GM19438 (cell line): Measurements from ENCODE around the gene RAB11FIP4.

ENCODE experiments used
- ATAC-seq: cut with Tn5 transposase; IDR thresholded peaks from one replicate; pipeline ENCODE4 v1.9.1; 2021; ENCODE audit warnings: low read depth; ENCODE audit not compliant: unreplicated experiment

Gene RAB11FIP4

GRCh38 chr17:31404028-31404949 lies 12.8 kb downstream of the RAB11FIP4 start:
- no peak for ATAC-seq

GRCh38 chr17:31405890-31406371 lies 14.5 kb downstream of the RAB11FIP4 start:
- ATAC-seq, result no peak

GRCh38 chr17:31408586-31408985 lies 17.1 kb downstream of the RAB11FIP4 start:
- no peak for ATAC-seq

- no peak for ATAC-seq
These were observed 20.3 kb downstream of the RAB11FIP4 start for GRCh38 chr17:31411707-31412285.

- ATAC-seq, result no peak
These were observed 21.0 kb downstream of the RAB11FIP4 start for GRCh38 chr17:31412511-31412910.

GRCh38 chr17:31413081-31413799 lies 21.8 kb downstream of the RAB11FIP4 start:
- ATAC-seq, result no peak

GRCh38 chr17:31413874-31414549 lies 22.5 kb downstream of the RAB11FIP4 start:
- no peak for ATAC-seq

GRCh38 chr17:31414550-31414918 lies 23.1 kb downstream of the RAB11FIP4 start:
- no peak for ATAC-seq

- no peak for ATAC-seq
These were observed 23.6 kb downstream of the RAB11FIP4 start for GRCh38 chr17:31415004-31415454.

- ATAC-seq, result no peak
These were observed 24.4 kb downstream of the RAB11FIP4 start for GRCh38 chr17:31415640-31416502.

GRCh38 chr17:31416503-31416923 lies 25.0 kb downstream of the RAB11FIP4 start:
- ATAC-seq, result no peak

GRCh38 chr17:31417051-31417792 lies 25.7 kb downstream of the RAB11FIP4 start:
- ATAC-seq, result no peak

- no peak for ATAC-seq
These were observed 27.4 kb downstream of the RAB11FIP4 start for GRCh38 chr17:31418773-31419350.

- ATAC-seq, result no peak
These were observed 31.0 kb downstream of the RAB11FIP4 start for GRCh38 chr17:31422443-31422842.

- no peak for ATAC-seq
These were observed 33.4 kb downstream of the RAB11FIP4 start for GRCh38 chr17:31424944-31425281.

- ATAC-seq, result no peak
These were observed 34.0 kb downstream of the RAB11FIP4 start for GRCh38 chr17:31425282-31426040.

GRCh38 chr17:31427684-31428083 lies 36.2 kb downstream of the RAB11FIP4 start:
- ATAC-seq, result no peak

GRCh38 chr17:31428111-31428510 lies 36.6 kb downstream of the RAB11FIP4 start:
- no peak for ATAC-seq
